Lower lobe of right lung (tissue), 2 donors: ENCODE data around the gene PARP16. TPM values are rescaled to one million over a fixed set of nuclear protein-coding genes. Genes with fewer than 3 reads are reported as not detected.
"Not testable (repeated sequence)": the region's sequence is repeated elsewhere in the genome, so short reads cannot be mapped to it uniquely, and the experiment has no call there.

Source experiments
- ATAC-seq, 2 donors: fragments of 200-7000 bp; cut with Tn5 transposase; one replicate each; pipeline ENCODE4 v1.9.1; 2020 to 2022; ENCODE audit warnings: mild to moderate bottlenecking in 2 of 2, moderate library complexity in 2 of 2
- DNase-seq: peaks from one replicate; pipeline ENCODE4 v3.0.0-alpha.2; 2020
- H3K27ac ChIP-seq: fragments of 200-600 bp; one replicate; pipeline ENCODE4 v1.8.0; 2022
- H3K27me3 ChIP-seq: fragments of 200-600 bp; one replicate; pipeline ENCODE4 v1.8.0; 2022; ENCODE audit warnings: low read depth
- H3K36me3 ChIP-seq: fragments of 200-600 bp; one replicate; pipeline ENCODE4 v1.8.0; 2022; ENCODE audit warnings: mild to moderate bottlenecking
- H3K4me1 ChIP-seq: fragments of 200-600 bp; one replicate; pipeline ENCODE4 v1.8.0; 2022
- H3K4me3 ChIP-seq: fragments of 200-600 bp; one replicate; pipeline ENCODE4 v1.8.0; 2022; ENCODE audit warnings: mild to moderate bottlenecking
- H3K9me3 ChIP-seq: fragments of 200-600 bp; one replicate; pipeline ENCODE4 v1.8.0; 2022
- intact Hi-C: fragments of 100-400 bp; cut with DNase I; formaldehyde crosslinking; loops from one replicate; pipeline ENCODE4 v1.11.0; 2022
- total RNA-seq: library from RNA; stranded (reverse); fragmentation: NEBNext Ultra II Directional; extraction: Animal tissue kit (Norgen Biotek cat#: 25700); gene quantifications from one replicate; pipeline ENCODE4 v1.2.1, GENCODE V29; 2021
- TF ChIP-seq, protein P1 (sequence below): fragments of 200-600 bp; IDR thresholded peaks from one replicate; pipeline ENCODE4 v1.8.0; 2022; ENCODE audit warnings: antibody characterized with exemption, mild to moderate bottlenecking
- donor health status: DM: no; HTN: yes; CAD: no; lungs with severe emphysema.

PARP16 gene
- total RNA-seq, 1 donor from 2014 or later, result 8.8 TPM

DNA sequence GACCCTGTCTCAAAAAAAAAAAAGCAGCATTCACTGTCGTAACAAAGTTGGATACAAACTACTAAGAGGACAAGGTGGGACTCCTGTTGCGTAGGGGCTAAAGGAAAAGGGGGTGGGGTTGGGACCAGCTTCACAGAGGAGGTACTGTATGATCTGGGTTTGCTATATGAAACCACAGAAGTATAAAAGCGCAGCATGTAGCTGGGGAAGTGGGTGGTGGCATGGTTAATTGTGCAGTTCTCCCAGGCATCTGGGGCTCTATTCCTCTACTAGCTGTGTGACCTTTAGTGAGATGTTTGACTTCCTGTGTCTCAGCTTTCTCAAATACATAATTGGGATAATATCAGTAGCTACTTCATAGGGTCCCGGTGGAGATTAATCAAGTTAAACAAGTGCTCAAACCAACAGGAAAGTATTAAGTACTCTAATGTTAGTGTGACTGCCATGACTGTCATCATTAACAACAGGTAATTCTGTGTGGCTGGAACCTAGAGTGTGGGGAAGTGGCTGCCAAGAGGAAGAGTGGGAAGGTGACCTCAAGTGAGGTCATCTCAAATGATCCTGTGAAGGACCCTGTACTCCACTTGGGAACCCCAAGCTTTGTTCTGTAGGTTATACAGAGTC lies 11.5 kb downstream of the PARP16 start:
- no peak for ATAC-seq
- Histone ChIP-seq H3K9me3 (no peaks in the 10 kb centered on the region), H3K4me3 (no peak overlapping the region), H3K36me3 (peaks cover 9% of the 10 kb centered on the region), H3K27me3 (no peaks in the 10 kb centered on the region), H3K4me1 (peaks cover 5% of the 10 kb centered on the region), H3K27ac (no peak overlapping the region)
- intact Hi-C loops, result loop anchor here (10.0 kb wide), 1 partner anchor 90 kb away; the partner anchor contains the start of gene CLPX
- no peak for DNase-seq
- TF ChIP-seq, protein P1, sequence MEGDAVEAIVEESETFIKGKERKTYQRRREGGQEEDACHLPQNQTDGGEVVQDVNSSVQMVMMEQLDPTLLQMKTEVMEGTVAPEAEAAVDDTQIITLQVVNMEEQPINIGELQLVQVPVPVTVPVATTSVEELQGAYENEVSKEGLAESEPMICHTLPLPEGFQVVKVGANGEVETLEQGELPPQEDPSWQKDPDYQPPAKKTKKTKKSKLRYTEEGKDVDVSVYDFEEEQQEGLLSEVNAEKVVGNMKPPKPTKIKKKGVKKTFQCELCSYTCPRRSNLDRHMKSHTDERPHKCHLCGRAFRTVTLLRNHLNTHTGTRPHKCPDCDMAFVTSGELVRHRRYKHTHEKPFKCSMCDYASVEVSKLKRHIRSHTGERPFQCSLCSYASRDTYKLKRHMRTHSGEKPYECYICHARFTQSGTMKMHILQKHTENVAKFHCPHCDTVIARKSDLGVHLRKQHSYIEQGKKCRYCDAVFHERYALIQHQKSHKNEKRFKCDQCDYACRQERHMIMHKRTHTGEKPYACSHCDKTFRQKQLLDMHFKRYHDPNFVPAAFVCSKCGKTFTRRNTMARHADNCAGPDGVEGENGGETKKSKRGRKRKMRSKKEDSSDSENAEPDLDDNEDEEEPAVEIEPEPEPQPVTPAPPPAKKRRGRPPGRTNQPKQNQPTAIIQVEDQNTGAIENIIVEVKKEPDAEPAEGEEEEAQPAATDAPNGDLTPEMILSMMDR, result no peak

DNA sequence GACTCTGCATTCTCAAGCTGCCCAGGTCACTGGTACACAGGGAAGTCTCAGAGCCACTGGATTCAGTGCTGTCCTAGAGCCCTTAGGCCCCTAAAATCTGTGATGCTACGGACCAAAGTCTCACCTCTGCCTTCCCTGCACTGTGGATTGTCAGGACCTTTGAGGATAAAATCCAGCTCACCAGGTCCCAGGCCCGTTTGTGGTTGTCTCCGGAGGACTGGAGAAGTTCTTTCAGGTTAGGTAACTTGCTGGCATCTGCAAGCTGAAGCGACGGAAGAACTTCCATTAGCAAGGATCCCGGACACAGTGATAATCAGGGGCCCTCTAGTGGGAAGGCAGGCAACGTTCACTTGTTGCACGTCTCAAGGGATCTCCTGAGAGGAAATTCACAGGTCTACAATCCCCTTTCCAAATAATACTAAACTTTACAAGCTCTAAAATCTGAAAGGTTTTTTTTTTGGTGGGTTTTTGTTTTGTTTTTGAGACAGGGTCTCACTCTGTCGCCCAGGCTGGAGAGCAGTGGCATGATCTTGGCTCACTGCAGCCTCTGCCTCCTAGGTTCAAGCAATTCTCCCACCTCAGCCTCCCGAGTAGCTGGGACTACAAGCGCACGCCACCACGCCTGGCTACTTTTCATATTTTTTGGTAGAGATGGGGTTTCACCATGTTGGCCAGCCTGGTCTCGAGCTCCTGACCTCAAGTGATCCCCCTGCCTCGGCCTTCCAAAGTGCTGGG lies 15.7 kb downstream of the PARP16 start:
- intact Hi-C loops, result loop anchor here (10.0 kb wide), 1 partner anchor 86 kb away; the partner anchor contains the start of gene CLPX
- DNase-seq (peak; percentile 58), ATAC-seq (peak; percentile 88 to 92)
- not testable (repeated sequence) for H3K4me1 ChIP-seq, H3K4me3 ChIP-seq, H3K27ac ChIP-seq, H3K27me3 ChIP-seq, H3K9me3 ChIP-seq
- TF ChIP-seq, protein P1, result peak; percentile 76
- H3K36me3 ChIP-seq, result peaks cover 23% of the 10 kb centered on the region

DNA sequence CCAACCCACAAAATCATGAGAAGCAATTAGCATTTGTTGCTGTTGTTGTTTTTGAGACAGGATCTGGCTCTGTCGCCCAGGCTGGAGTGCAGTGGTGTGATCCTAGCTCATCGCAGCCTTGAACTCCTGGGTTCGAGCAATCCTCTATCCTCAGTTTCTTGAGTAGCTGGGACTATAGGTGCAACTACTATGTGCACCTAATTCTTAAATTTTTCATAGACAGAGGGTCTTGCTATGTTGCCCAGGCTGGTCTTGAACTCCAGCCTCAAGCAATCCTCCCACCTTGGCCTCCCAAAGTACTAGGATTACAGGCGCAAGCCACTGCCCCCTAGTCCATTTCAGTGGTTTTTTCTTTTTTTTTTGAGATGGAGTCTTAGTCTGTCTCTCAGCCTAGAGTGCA lies 18.3 kb downstream of the PARP16 start:
- DNase-seq (no peak), ATAC-seq (no peak)
- TF ChIP-seq, protein P1, result no peak
- Histone ChIP-seq H3K36me3 (peaks cover 43% of the 10 kb centered on the region), H3K4me1 (peaks cover 5% of the 10 kb centered on the region), H3K4me3 (no peak overlapping the region), H3K27me3 (no peaks in the 10 kb centered on the region), H3K9me3 (no peaks in the 10 kb centered on the region), H3K27ac (no peak overlapping the region)
- intact Hi-C loops, result no loop called here

DNA sequence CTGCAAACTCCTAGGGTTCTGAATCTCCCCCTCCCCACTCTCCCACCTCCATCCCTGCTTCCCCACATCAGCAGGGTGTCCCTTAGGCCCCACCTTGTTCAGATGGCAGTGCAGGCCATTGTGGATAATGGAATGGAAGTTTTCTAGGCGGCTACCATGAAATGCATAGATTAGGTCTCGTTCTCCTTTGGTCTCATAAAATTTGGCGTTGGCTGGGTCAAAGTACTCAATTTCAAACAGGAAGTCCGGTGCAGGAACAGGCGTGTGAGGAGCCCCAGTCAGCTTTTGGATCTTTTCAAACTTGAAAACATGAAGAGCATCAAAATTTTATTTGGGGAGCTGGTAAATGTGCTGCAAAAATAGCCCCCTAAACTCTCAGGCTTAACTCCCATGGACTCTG lies 20.2 kb downstream of the PARP16 start:
- Histone ChIP-seq H3K9me3 (no peaks in the 10 kb centered on the region), H3K36me3 (peaks cover 55% of the 10 kb centered on the region), H3K4me3 (no peak overlapping the region), H3K27me3 (no peaks in the 10 kb centered on the region), H3K4me1 (peaks cover 5% of the 10 kb centered on the region), H3K27ac (no peak overlapping the region)
- no peak for ATAC-seq
- DNase-seq, result no peak
- intact Hi-C loops, result no loop called here
- TF ChIP-seq, protein P1, result no peak

DNA sequence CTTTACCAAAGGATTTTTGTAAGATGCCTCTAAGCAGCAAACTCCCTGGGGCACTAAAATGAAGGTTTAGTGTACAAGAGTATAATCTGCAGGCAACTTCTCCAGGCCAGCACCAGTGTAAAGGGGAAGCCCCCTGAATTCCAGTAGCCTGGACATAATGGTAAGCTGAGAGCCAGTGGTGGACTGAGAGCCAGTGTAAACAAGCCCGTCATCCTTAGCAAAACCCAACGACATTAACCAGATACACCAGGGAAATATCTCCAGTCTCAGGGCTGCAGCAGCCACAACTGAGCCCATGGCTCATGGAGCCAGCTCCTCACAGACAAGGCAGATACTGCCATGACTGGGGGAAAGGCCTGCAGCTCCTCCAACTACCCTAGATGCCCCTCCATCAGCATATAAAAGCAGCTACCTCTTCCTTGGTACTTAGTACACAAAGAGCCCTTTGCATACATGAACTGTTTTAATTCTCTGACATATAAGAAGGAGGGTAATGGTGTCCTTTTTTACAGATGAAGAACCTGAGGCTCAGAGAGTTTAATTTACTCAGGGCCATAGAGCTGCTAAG lies 21.7 kb downstream of the PARP16 start:
- ATAC-seq, result no peak
- TF ChIP-seq, protein P1, result no peak
- Histone ChIP-seq H3K27ac (no peak overlapping the region), H3K36me3 (peaks cover 60% of the 10 kb centered on the region), H3K4me1 (no peaks in the 10 kb centered on the region), H3K4me3 (no peak overlapping the region), H3K9me3 (no peaks in the 10 kb centered on the region), H3K27me3 (no peaks in the 10 kb centered on the region)
- intact Hi-C loops, result no loop called here
- DNase-seq, result no peak
